ENCODE data around the gene CIPC. TPM values are rescaled to one million over a fixed set of nuclear protein-coding genes. Genes with fewer than 3 reads are reported as not detected.

CIPC gene
- total and polyA plus RNA-seq, 9 of the 15 experiments (the other 6 are each of a cell fraction or from before 2014, with no cell fraction given), result 5.0 to 16.9 (median 10.7) TPM

DNA sequence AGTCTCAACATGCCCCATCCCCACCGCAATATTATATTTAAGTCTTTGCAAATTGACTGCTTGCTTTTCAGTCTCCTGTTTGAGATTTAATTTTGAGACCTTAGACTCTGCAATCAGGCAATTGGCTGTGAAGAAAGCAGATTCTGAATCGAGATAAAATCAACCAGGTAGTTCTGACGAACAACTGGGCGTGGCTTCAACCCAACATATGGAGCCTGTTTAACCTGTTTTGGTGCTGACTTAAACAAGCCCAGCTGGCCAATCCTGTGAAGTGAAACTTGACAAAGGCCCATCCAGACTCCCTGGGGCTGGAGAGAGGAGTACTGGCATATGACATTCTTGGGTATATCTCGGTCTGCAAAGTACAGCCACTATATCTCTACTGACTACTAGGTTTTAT lies 9.8 kb upstream of the CIPC start:
- no peaks in the 10 kb centered on the region for H3K36me3 ChIP-seq (ENCODE audit: control insufficient read depth, insufficient read depth, low read length)
- H3K4me1 ChIP-seq (replicated peaks in 1 of 2; ENCODE audit: control insufficient read depth in 2 of 2, insufficient read depth in 2 of 2, low read length in 2 of 2), result peaks cover 0 to under 1% of the 10 kb centered on the region in 2 experiments; a peak in 1 of 5 replicates
- FAIRE-seq (no peak), DNase-seq (ENCODE audit: extremely low read depth in 1 of 4, low spot score in 3 of 4) (no peak), ATAC-seq (no peak)
- in situ Hi-C loops (cut with MboI) (no loop called here), intact Hi-C loops (cut with micrococcal nuclease) (no loop called here)
- ChIA-PET POLR2A (no interaction called here), CTCF (ENCODE audit: low intra/inter-chr PET ratio) (no interaction called here)
- 0 out of 2 replicates have a peak, but pooled peaks cover 5% of the 10 kb centered on the region for H3K9me3 ChIP-seq (replicated peaks; ENCODE audit: control insufficient read depth, insufficient read depth, low read depth, low read length)
- BruUV-seq (replicated peaks), result no TSS peak
- no peak overlapping the region for H3K4me2 ChIP-seq (ENCODE audit: insufficient read depth, low read length)
- no peaks in the 10 kb centered on the region for H3K9me1 ChIP-seq (ENCODE audit: control insufficient read depth, insufficient read depth, low read length)
- H4K20me1 ChIP-seq (replicated peaks; ENCODE audit: control insufficient read depth, insufficient read depth, low read length), result no peaks in the 10 kb centered on the region
- no peaks in the 10 kb centered on the region for H3K79me2 ChIP-seq (ENCODE audit: control insufficient read depth, insufficient read depth, low read length)
- H3K27ac ChIP-seq (ENCODE audit: extremely low read depth, low read depth, low read length), result no peak overlapping the region
- no peak overlapping the region for H3K9ac ChIP-seq (ENCODE audit: insufficient read depth in 1 of 2, low read depth in 2 of 2, low read length in 2 of 2)
- WGBS (ENCODE audit: insufficient coverage, low coverage, missing lambda C conversion rate), result 2% methylated on average over 5 of the region's 5 CpGs
- H3K27me3 ChIP-seq (ENCODE audit: control insufficient read depth in 2 of 2, insufficient read depth in 2 of 2, low read length in 2 of 2), result peaks cover 7 to 10% of the 10 kb centered on the region in 2 experiments; a peak in 2 of 5 replicates
- H3K4me3 ChIP-seq, result no peak overlapping the region
- H2AFZ ChIP-seq (ENCODE audit: low read depth, low read length), result no peak overlapping the region
- no peak for TF ChIP-seq SIN3A (IDR thresholded peaks at IDR 0.05; ENCODE audit: borderline replicate concordance in 2 of 2, control insufficient read depth in 1 of 2, low read depth in 2 of 2, low read length in 2 of 2)
- no peak for TF ChIP-seq IFI16 (CRISPR knock-in tag; IDR thresholded peaks at IDR 0.05)
- TF ChIP-seq ZFP1 (CRISPR knock-in tag; IDR thresholded peaks at IDR 0.05), result no peak
- TF ChIP-seq, protein P1, sequence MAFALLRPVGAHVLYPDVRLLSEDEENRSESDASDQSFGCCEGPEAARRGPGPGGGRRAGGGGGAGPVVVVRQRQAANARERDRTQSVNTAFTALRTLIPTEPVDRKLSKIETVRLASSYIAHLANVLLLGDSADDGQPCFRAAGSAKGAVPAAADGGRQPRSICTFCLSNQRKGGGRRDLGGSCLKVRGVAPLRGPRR (CRISPR knock-in tag; IDR thresholded peaks at IDR 0.05), result no peak
- no peak for TF ChIP-seq HCFC1 (IDR thresholded peaks at IDR 0.05; ENCODE audit: low read depth, low read length)
- no peak for TF ChIP-seq FOS (IDR thresholded peaks at IDR 0.05; ENCODE audit: extremely low read depth, insufficient read length)
- no peak for TF ChIP-seq GTF2B (IDR thresholded peaks at IDR 0.05; ENCODE audit: extremely low read depth, insufficient read length)
- TF ChIP-seq ZNF436 (CRISPR knock-in tag; IDR thresholded peaks at IDR 0.05), result no peak
- no peak for TF ChIP-seq CREBBP (IDR thresholded peaks at IDR 0.05; ENCODE audit: low read depth, low read length)
- TF ChIP-seq TAF1 (IDR thresholded peaks at IDR 0.05; ENCODE audit: control insufficient read depth, extremely low read depth, insufficient read depth, low read length, severe bottlenecking), result no peak
- TF ChIP-seq ZNF239 (CRISPR knock-in tag; IDR thresholded peaks at IDR 0.05), result no peak
- TF ChIP-seq THRAP3 (IDR thresholded peaks at IDR 0.05; ENCODE audit: borderline replicate concordance), result no peak
- TF ChIP-seq, protein P2, sequence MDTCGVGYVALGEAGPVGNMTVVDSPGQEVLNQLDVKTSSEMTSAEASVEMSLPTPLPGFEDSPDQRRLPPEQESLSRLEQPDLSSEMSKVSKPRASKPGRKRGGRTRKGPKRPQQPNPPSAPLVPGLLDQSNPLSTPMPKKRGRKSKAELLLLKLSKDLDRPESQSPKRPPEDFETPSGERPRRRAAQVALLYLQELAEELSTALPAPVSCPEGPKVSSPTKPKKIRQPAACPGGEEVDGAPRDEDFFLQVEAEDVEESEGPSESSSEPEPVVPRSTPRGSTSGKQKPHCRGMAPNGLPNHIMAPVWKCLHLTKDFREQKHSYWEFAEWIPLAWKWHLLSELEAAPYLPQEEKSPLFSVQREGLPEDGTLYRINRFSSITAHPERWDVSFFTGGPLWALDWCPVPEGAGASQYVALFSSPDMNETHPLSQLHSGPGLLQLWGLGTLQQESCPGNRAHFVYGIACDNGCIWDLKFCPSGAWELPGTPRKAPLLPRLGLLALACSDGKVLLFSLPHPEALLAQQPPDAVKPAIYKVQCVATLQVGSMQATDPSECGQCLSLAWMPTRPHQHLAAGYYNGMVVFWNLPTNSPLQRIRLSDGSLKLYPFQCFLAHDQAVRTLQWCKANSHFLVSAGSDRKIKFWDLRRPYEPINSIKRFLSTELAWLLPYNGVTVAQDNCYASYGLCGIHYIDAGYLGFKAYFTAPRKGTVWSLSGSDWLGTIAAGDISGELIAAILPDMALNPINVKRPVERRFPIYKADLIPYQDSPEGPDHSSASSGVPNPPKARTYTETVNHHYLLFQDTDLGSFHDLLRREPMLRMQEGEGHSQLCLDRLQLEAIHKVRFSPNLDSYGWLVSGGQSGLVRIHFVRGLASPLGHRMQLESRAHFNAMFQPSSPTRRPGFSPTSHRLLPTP (IDR thresholded peaks at IDR 0.05; ENCODE audit: borderline replicate concordance, extremely low read depth, insufficient read length), result no peak
- TF ChIP-seq ATF6 (CRISPR knock-in tag; IDR thresholded peaks at IDR 0.05), result no peak
- no peak for TF ChIP-seq ZNF324 (CRISPR knock-in tag; IDR thresholded peaks at IDR 0.05)
